GM12873 (cell line): Measurements from ENCODE around the gene CARM1.

ENCODE experiments used
- CTCF ChIP-seq: IDR thresholded peaks from 2 replicates; pipeline ENCODE4 v1.5.1; 2012; ENCODE audit warnings: low read depth, mild to moderate bottlenecking, moderate library complexity, low read length, control low read depth; ENCODE audit not compliant: insufficient read depth; ENCODE audit errors: missing control alignments

CARM1 gene

DNA sequence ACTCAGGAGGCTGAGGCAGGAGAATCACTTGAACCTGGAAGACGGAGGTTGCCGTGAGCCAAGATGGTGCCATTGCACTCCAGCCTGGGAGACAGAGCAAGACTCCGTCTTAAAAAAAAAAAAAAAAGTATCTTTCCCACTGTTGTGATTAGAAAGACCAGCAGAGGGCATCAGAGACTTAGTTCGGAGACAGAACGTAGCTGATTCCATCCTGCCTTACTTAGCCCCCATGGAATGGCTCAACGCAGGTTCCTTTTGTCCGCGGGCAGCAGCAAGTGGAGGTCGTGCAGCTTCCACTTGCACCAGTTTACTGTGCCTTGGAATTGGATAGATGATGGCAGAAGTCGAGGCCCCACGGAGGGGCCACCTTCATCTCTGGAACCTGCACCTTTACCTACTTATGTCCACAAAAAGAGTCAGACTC lies 65.3 kb downstream of the CARM1 start:
- peak; percentile 73 for TF ChIP-seq CTCF

DNA sequence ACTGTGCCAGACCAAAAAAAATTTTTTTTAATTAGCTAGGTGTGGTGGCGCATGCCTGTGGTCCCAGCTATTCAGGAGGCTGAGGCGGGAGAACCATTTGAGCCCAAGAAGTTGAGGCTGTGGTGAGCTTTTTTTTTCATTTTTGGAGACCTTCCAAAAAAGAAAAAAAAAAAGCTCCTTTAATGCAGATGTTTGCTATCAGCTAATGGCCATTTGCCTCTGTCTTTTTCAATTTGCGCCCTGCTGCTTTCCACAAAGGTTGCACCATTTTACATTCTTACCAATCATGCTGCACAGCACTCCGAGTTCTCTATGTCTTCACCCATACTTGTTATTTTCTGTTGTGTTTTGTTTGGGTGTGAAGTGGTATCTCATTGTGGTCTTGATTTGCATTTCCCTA lies 73.9 kb downstream of the CARM1 start:
- no peak for TF ChIP-seq CTCF

- TF ChIP-seq CTCF, result no peak
These were observed 75.8 kb downstream of the CARM1 start for GRCh38 chr19:10946958-10947657.

GRCh38 chr19:10952809-10953208 lies 81.5 kb downstream of the CARM1 start:
- no peak for TF ChIP-seq CTCF

- TF ChIP-seq CTCF, result no peak
These were observed 89.1 kb downstream of the CARM1 start, which contains the start of gene SMARCA4 for GRCh38 chr19:10960314-10961072. SMARCA4 (plus strand) TSS chr19:10961030; CDS start chr19:10984152, 23,122 bp downstream.

DNA sequence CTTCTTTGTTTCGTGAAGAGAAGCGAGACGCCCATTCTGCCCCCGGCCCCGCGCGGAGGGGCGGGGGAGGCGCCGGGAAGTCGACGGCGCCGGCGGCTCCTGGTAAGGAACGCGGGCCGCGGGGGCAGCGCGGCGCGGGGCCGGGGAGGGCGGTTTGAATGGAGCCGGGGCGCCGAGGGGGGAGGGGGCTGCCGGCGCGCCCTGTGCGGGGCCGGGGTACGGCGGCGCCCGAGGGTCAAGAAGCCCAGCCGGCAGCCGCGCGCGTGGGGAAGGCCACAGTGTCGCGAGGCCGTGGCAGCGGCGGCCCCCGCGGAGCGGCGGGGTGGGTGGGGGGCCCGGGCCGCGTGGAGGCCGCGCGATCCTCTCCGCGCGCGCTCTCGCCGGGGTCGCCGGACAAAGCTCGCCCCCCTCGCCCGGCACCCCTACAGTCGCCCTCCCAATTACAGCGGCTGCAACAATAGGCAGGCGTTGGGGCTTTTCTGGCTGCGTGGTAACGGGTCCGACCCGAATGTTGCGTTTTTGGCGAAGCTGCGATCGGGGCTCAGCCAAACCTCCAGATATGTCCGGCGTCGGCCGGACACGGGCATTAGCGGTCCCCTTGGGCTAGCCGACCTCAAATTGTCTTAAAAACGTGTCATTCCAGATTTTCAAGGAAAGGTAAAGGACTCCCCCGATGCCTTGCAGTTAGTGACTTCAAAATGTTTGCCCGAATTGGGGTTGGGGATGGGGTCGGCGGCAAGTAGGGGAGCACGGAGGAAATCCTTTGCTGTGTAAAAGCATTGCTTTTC lies 89.9 kb downstream of the CARM1 start:
- TF ChIP-seq CTCF, result no peak

- no peak for TF ChIP-seq CTCF
These were observed 91.5 kb downstream of the CARM1 start for GRCh38 chr19:10962863-10963262.
